Left ventricle myocardium inferior (tissue), 1 donor: ENCODE measurements around the gene PPFIA3. TPM values are rescaled to one million over a fixed set of nuclear protein-coding genes. Genes with fewer than 3 reads are reported as not detected.

Experiments used
- DNase-seq: peaks from one replicate; pipeline ENCODE4 v3.0.0-alpha.2; 2020
- H3K27ac ChIP-seq: fragments of 200-600 bp; replicated peaks from 2 replicates; pipeline ENCODE4 v1.8.0; 2021
- H3K27me3 ChIP-seq: fragments of 200-600 bp; 2 replicates; pipeline ENCODE4 v1.8.0; 2021; ENCODE audit warnings: low read depth
- H3K36me3 ChIP-seq: fragments of 200-600 bp; 2 replicates; pipeline ENCODE4 v1.8.0; 2021
- H3K4me1 ChIP-seq: fragments of 200-600 bp; 2 replicates; pipeline ENCODE4 v1.8.0; 2021
- H3K4me3 ChIP-seq: fragments of 200-600 bp; 2 replicates; pipeline ENCODE4 v1.8.0; 2021; ENCODE audit warnings: mild to moderate bottlenecking, moderate library complexity
- H3K9me3 ChIP-seq: fragments of 200-600 bp; replicated peaks from 2 replicates; pipeline ENCODE4 v1.8.0; 2021
- CTCF ChIP-seq: fragments of 200-600 bp; IDR thresholded peaks from 2 replicates; pipeline ENCODE4 v1.8.0; 2021; ENCODE audit warnings: antibody characterized with exemption, mild to moderate bottlenecking, borderline replicate concordance
- intact Hi-C: fragments of 100-400 bp; cut with micrococcal nuclease; formaldehyde crosslinking; loops from one replicate; pipeline ENCODE4 v1.11.0; 2022
- total RNA-seq: library from RNA; stranded (reverse); fragmentation: NEBNext Ultra II Directional; extraction: Animal tissue kit (Norgen Biotek cat#: 25700); gene quantifications from one replicate; pipeline ENCODE4 v1.2.1, GENCODE V29; 2021
- donor health status: DM: no; HTN: yes; CAD: no; lungs with severe emphysema.

The PPFIA3 gene
- total RNA-seq, 1 donor from 2014 or later = 5.7 TPM

- intact Hi-C loops = no loop called here
- no peak overlapping the region for H3K27ac ChIP-seq
- TF ChIP-seq CTCF = no peak
- H3K4me1 ChIP-seq = peaks cover 40% of the 10 kb centered on the region
- DNase-seq = no peak
- H3K36me3 ChIP-seq = peaks cover 27% of the 10 kb centered on the region
- no peak overlapping the region for H3K4me3 ChIP-seq
- H3K9me3 ChIP-seq = no peaks in the 10 kb centered on the region
- H3K27me3 ChIP-seq = no peaks in the 10 kb centered on the region
These were observed 7.9 kb upstream of the PPFIA3 start for GRCh38 chr19:49111218-49111998.

GRCh38 chr19:49113762-49114629 is 5.3 kb upstream of the PPFIA3 start, which contains the start of gene LIN7B:
Gene LIN7B (plus strand): TSS chr19:49114370. CDS start chr19:49114405, 35 bp downstream.
- Histone ChIP-seq H3K36me3 (peaks cover 1% of the 10 kb centered on the region), H3K27me3 (no peaks in the 10 kb centered on the region), H3K27ac (peak within 1 kb of the TSS; percentile 92), H3K9me3 (no peaks in the 10 kb centered on the region), H3K4me3 (peak within 1 kb of the TSS; percentile 97), H3K4me1 (peaks cover 57% of the 10 kb centered on the region)
- intact Hi-C loops = no loop called here
- peak; percentile 71 for DNase-seq
- peak; percentile 74 for TF ChIP-seq CTCF

DNA sequence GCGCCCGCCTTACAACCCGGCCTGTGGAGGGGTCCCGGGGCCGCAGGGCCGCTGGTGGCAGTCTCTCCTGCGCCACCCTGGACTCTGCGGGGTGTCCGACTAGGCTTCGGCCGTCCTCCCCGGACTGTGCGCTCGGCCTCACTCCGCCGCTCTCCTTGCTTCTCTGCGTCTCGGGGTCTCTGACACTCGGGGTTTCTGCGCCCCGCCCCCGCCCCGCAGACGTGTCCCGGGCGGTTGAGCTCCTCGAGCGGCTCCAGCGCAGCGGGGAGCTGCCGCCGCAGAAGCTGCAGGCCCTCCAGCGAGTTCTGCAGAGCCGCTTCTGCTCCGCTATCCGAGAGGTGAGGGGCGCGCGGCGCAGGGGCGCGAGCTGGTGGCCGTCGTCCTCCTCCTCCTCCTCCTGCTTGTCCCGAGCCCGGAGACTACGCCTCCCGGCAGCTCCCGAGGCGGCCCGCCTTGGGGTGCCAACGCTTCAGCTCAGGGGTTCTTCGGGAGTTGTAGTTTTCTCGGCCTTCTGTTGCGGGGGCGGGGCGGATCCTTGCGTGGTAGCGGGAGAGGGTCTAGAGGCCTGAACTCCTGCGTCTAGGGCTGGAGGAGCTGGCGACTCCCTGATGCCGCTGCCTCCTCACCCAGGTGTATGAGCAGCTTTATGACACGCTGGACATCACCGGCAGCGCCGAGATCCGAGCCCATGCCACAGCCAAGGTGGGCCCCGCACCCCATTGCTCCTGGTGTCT is 4.5 kb upstream of the PPFIA3 start:
- Histone ChIP-seq H3K4me3 (peak overlapping the region; percentile 97), H3K4me1 (peaks cover 63% of the 10 kb centered on the region), H3K27ac (peak overlapping the region; percentile 92), H3K9me3 (no peaks in the 10 kb centered on the region), H3K27me3 (no peaks in the 10 kb centered on the region), H3K36me3 (no peaks in the 10 kb centered on the region)
- intact Hi-C loops = no loop called here
- no peak for TF ChIP-seq CTCF
- peak; percentile 70 for DNase-seq

GRCh38 chr19:49116544-49116943 is 2.8 kb upstream of the PPFIA3 start:
- peak; percentile 57 for DNase-seq
- H3K27me3 ChIP-seq = no peaks in the 10 kb centered on the region
- H3K9me3 ChIP-seq = no peaks in the 10 kb centered on the region
- no peak for TF ChIP-seq CTCF
- H3K27ac ChIP-seq = peak overlapping the region; percentile 2
- intact Hi-C loops = no loop called here
- H3K4me1 ChIP-seq = peaks cover 52% of the 10 kb centered on the region
- H3K36me3 ChIP-seq = no peaks in the 10 kb centered on the region
- H3K4me3 ChIP-seq = no peak overlapping the region
